Left lobe of liver (tissue), 2 donors: Measurements from ENCODE around the gene GRIP1. TPM values are rescaled to one million over a fixed set of nuclear protein-coding genes. Genes with fewer than 3 reads are reported as not detected.
A peak's percentile ranks its signal among the peaks of the same experiment; 100 is the strongest.
"Not testable (repeated sequence)": the region's sequence is repeated elsewhere in the genome, so short reads cannot be mapped to it uniquely, and the experiment has no call there.

ENCODE experiments used
- ATAC-seq: fragments of 200-7000 bp; cut with Tn5 transposase; one replicate; pipeline ENCODE4 v1.9.1; 2020; ENCODE audit warnings: mild to moderate bottlenecking, moderate library complexity
- DNase-seq: peaks from one replicate; pipeline ENCODE4 v3.0.0-alpha.2; 2020; ENCODE audit warnings: low spot score
- total RNA-seq: library from RNA; stranded (reverse); gene quantifications from one replicate; pipeline ENCODE4 v1.2.1, GENCODE V29; 2021
- donor health status: DM: no; HTN: no; CAD: no; lungs with moderate emphysema.
- donor health status: DM: no; HTN: yes; CAD: no.

GRIP1 gene
- total RNA-seq, 1 donor from 2014 or later: 0.13 TPM

GRCh38 chr12:66345956-66346355, 332.9 kb downstream of the GRIP1 start:
- ATAC-seq (no peak), DNase-seq (no peak)

- ATAC-seq (no peak), DNase-seq (no peak)
Measured at GRCh38 chr12:66345212-66345611, 333.7 kb downstream of the GRIP1 start.

DNA sequence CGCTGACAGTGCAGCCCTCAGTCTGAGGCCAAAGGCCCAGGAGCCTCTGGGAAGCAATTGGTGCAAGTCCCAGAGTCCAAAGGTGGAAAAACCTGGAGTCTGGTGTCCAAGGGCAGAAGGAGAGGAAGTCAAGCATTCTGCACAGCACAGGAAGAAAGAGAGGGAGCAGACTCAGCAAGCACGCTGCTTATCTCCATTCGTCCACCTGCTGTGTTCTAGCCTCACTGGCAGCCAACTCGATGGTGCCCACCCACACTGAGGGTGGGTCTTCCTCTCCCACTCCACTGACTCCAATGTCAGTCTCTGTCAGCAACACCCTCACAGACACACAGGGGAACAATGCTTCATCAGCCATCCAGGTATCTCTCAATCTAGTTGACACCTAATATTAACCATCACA, 337.8 kb downstream of the GRIP1 start:
- ATAC-seq (no peak), DNase-seq (no peak)

- DNase-seq (no peak), ATAC-seq (no peak)
Measured at GRCh38 chr12:66340131-66340530, 338.7 kb downstream of the GRIP1 start.

GRCh38 chr12:66337381-66338010, 341.4 kb downstream of the GRIP1 start:
- ATAC-seq (no peak), DNase-seq (no peak)

- no peak for ATAC-seq
- DNase-seq: no peak
Measured at GRCh38 chr12:66335746-66336145, 343.1 kb downstream of the GRIP1 start.

- DNase-seq (no peak), ATAC-seq (no peak)
Measured at GRCh38 chr12:66331814-66332213, 347.1 kb downstream of the GRIP1 start.

DNA sequence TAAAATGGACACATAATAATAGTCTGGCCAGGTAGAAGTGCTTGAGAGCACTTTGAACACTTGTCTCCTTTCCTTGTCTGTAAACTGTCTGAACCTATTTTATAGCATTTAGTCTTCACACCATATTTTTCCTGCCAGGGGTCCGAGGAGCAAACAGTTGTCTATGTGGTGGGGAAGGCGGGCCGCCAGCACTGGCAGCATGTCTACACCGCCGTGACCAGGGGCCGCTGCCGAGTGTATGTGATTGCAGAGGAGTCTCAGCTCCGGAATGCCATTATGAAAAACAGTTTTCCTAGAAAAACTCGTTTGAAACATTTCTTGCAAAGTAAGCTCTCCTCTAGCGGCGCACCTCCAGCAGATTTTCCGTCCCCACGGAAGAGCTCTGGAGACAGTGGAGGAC, 347.9 kb downstream of the GRIP1 start:
- no peak for DNase-seq
- ATAC-seq: no peak

DNA sequence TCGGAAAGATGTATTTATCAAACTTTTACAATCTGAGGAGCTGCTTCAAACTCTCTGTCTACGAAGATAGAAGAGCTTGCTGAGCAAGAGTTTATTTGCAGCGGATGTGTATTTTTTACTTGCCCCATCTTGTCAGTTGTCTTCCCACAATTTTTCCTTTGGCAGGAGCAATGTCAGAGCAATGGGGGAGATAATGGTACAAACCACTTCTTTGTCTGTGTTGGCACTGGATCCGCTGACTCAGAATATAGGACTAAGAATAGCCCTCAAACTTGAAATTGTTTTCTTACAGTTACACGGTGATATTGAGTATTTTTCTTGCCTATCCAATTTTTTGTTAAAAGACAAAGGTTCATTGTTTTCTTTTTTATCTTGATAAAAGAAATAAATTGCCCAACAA, 348.9 kb downstream of the GRIP1 start:
- DNase-seq (no peak), ATAC-seq (no peak)

DNA sequence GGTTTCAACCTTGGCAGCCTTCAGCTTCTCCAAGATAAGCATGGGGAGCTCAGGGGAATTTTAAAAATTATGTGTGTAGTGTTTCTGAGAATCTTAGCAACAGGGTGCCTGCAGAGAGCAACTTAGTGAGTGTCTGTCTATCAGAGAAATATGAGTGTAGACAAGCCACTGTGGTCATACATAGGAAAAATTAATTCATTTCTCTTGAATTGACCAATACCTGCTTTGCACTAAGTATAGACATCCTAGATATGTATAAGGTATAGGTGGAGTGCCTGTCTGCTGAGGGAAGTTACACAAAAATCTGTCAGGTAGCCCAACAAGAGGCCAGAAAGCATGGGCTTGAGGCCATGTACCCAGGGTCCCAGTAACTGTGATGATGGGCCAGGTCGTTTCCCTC, 355.9 kb downstream of the GRIP1 start:
- ATAC-seq (no peak), DNase-seq (no peak)

DNA sequence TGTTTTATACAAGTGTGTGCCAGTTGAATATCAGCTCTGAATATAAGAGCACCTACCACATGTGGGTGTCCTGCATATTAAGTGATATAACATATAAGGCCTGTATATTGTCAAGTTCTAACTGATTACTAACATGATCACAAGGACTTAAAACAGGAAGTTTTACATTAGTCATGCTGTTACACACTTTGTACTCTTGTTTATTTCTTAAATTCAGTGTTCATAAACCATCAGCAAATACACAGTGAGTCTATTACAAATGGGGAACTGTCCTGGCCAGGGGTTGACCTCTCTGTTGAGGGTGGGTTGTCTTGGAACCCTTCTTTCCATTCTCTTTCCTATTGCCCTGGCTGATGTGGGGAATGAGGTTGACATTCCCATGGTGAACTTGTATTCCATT, 357.4 kb downstream of the GRIP1 start:
- ATAC-seq (no peak), DNase-seq (no peak)

DNA sequence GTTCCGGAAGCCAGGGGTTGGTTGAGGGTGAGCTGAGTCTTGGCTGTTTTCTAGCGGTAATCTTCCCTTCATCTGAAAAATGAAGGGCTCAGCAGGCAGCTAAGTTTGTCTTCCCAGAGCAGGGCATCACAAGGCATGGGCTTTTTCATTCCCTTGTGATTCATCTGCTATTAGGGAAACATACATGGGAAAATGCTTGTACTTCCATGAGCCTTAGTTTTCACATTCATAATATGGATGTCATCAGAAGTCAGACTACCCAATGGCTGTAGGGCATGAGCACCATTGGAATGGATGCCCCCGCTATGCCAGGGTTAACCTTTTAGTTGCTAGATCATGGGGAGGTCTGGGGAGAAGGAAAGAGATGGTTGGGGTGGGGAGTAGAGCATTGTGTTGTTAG, 357.9 kb downstream of the GRIP1 start:
- no peak for ATAC-seq
- no peak for DNase-seq

- no peak for DNase-seq
- ATAC-seq: no peak
Measured at GRCh38 chr12:66319266-66319954, 359.5 kb downstream of the GRIP1 start.

- DNase-seq: no peak
- ATAC-seq: no peak
Measured at GRCh38 chr12:66314278-66314677, 364.6 kb downstream of the GRIP1 start.

DNA sequence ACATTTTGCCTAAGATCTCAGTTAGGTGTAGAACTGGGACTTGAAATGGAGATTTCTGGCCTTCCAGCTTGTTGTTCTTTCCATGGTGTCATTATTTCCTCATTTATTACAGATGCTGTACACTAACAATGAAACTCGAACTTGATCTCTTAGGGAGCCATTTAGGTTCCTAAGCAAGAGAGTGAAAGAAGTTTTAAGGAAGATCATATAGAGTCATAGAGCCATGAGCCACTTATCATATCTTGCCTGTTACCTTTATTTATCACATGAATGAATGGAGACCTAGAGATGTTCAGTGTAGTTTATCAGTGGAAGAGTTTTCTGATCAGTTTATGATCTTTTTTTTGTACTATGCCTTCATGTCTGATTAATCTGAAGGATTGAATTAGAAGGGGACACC, 366.7 kb downstream of the GRIP1 start:
- no peak for ATAC-seq
- no peak for DNase-seq

DNA sequence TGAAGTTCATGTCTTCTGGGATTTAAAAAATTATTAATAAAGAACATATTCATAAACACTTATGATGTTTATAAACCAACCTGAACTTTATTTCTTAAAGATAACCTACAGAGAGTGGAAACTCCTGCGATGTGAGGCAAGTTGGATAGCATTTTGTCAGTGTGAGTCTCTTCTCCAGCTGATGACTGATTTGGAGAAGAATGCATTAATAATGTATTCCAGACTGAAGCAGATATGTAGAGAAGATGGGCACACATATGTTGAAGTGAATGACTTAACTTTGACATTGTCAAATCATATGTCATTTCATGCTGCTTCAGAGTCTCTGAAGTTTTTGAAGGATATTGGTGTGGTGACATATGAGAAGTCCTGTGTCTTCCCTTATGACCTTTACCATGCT, 369.3 kb downstream of the GRIP1 start:
- ATAC-seq (no peak), DNase-seq (no peak)

GRCh38 chr12:66304296-66304900, 374.5 kb downstream of the GRIP1 start:
- ATAC-seq (no peak), DNase-seq (no peak)

- DNase-seq, ATAC-seq: not testable (repeated sequence)
Measured at GRCh38 chr12:66303316-66303804, 375.5 kb downstream of the GRIP1 start.

GRCh38 chr12:66302827-66303169, 376.1 kb downstream of the GRIP1 start:
- no peak for DNase-seq
- no peak for ATAC-seq

GRCh38 chr12:66301944-66302826, 376.7 kb downstream of the GRIP1 start, which contains the start of gene HELB:
Gene HELB (plus strand): TSS chr12:66302493. CDS start chr12:66302604, 111 bp downstream.
- peak; percentile 99 for ATAC-seq
- DNase-seq: peak; percentile 99

- no peak for ATAC-seq
- no peak for DNase-seq
Measured at GRCh38 chr12:66297923-66298322, 381.0 kb downstream of the GRIP1 start.
